ENCODE results near the gene UBXN1. TPM values are rescaled to one million over a fixed set of nuclear protein-coding genes. Genes with fewer than 3 reads are reported as not detected.

Gene UBXN1
- total RNA-seq, 1 experiment from 2014 or later: 135 TPM

DNA sequence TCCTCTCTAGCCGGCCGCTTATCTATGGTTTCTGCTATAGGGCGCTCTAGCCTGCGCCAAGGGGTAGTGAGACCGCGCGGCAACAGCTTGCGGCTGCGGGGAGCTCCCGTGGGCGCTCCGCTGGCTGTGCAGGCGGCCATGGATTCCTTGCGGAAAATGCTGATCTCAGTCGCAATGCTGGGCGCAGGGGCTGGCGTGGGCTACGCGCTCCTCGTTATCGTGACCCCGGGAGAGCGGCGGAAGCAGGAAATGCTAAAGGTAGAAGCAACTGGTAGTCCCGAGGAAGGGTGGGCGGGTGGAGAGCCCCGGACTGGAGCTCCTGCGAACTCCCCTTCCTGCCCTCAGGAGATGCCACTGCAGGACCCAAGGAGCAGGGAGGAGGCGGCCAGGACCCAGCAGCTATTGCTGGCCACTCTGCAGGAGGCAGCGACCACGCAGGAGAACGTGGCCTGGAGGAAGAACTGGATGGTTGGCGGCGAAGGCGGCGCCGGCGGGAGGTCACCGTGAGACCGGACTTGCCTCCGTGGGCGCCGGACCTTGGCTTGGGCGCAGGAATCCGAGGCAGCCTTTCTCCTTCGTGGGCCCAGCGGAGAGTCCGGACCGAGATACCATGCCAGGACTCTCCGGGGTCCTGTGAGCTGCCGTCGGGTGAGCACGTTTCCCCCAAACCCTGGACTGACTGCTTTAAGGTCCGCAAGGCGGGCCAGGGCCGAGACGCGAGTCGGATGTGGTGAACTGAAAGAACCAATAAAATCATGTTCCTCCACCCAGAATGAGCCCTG is 7.1 kb downstream of the UBXN1 start, which contains the start of the genes LBHD1 and UQCC3 (continued):
- TF ChIP-seq NR2C2 (CRISPR knock-in tag; IDR thresholded peaks at IDR 0.05) (no peak), FOXK1 (CRISPR knock-in tag; IDR thresholded peaks at IDR 0.05) (peak; percentile 82), KAT7 (CRISPR knock-in tag; IDR thresholded peaks at IDR 0.05; ENCODE audit: borderline replicate concordance) (peak; percentile 72; the same call in 1 of the 2 replicates), MYBL2 (CRISPR knock-in tag; IDR thresholded peaks at IDR 0.05) (peak; percentile 87), ZNF263 (CRISPR knock-in tag; IDR thresholded peaks at IDR 0.05; ENCODE audit: low read depth) (no peak), CREM (CRISPR knock-in tag; IDR thresholded peaks at IDR 0.05) (no peak; the same call in 1 of the 2 replicates), ZNF232 (CRISPR knock-in tag; IDR thresholded peaks at IDR 0.05) (peak; percentile 64; the same call in 1 of the 2 replicates), FOXP1 (CRISPR knock-in tag; IDR thresholded peaks at IDR 0.05; ENCODE audit: borderline replicate concordance) (peak; percentile 96), NFATC4 (CRISPR knock-in tag; IDR thresholded peaks at IDR 0.05) (no peak), SMAD3 (CRISPR knock-in tag; IDR thresholded peaks at IDR 0.05; ENCODE audit: borderline replicate concordance) (no peak; the same call in 1 of the 2 replicates), OVOL2 (CRISPR knock-in tag; IDR thresholded peaks at IDR 0.05; ENCODE audit: borderline replicate concordance) (no peak), NR3C1 (CRISPR knock-in tag; conservative IDR thresholded peaks at IDR 0.05; ENCODE audit: low read depth) (no peak), ETV6 (CRISPR knock-in tag; IDR thresholded peaks at IDR 0.05) (peak; percentile 67), ZNF416 (CRISPR knock-in tag; IDR thresholded peaks at IDR 0.05) (no peak), ZNF138 (CRISPR knock-in tag; conservative IDR thresholded peaks at IDR 0.05) (no peak), ZNF423 (CRISPR knock-in tag; IDR thresholded peaks at IDR 0.05) (no peak), ZNF396 (CRISPR knock-in tag; IDR thresholded peaks at IDR 0.05; ENCODE audit: borderline replicate concordance) (no peak)
- TF ChIP-seq, protein P1, sequence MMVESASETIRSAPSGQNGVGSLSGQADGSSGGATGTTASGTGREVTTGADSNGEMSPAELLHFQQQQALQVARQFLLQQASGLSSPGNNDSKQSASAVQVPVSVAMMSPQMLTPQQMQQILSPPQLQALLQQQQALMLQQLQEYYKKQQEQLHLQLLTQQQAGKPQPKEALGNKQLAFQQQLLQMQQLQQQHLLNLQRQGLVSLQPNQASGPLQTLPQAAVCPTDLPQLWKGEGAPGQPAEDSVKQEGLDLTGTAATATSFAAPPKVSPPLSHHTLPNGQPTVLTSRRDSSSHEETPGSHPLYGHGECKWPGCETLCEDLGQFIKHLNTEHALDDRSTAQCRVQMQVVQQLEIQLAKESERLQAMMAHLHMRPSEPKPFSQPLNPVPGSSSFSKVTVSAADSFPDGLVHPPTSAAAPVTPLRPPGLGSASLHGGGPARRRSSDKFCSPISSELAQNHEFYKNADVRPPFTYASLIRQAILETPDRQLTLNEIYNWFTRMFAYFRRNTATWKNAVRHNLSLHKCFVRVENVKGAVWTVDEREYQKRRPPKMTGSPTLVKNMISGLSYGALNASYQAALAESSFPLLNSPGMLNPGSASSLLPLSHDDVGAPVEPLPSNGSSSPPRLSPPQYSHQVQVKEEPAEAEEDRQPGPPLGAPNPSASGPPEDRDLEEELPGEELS (CRISPR knock-in tag; IDR thresholded peaks at IDR 0.05): peak; percentile 41
- TF ChIP-seq, protein P2, sequence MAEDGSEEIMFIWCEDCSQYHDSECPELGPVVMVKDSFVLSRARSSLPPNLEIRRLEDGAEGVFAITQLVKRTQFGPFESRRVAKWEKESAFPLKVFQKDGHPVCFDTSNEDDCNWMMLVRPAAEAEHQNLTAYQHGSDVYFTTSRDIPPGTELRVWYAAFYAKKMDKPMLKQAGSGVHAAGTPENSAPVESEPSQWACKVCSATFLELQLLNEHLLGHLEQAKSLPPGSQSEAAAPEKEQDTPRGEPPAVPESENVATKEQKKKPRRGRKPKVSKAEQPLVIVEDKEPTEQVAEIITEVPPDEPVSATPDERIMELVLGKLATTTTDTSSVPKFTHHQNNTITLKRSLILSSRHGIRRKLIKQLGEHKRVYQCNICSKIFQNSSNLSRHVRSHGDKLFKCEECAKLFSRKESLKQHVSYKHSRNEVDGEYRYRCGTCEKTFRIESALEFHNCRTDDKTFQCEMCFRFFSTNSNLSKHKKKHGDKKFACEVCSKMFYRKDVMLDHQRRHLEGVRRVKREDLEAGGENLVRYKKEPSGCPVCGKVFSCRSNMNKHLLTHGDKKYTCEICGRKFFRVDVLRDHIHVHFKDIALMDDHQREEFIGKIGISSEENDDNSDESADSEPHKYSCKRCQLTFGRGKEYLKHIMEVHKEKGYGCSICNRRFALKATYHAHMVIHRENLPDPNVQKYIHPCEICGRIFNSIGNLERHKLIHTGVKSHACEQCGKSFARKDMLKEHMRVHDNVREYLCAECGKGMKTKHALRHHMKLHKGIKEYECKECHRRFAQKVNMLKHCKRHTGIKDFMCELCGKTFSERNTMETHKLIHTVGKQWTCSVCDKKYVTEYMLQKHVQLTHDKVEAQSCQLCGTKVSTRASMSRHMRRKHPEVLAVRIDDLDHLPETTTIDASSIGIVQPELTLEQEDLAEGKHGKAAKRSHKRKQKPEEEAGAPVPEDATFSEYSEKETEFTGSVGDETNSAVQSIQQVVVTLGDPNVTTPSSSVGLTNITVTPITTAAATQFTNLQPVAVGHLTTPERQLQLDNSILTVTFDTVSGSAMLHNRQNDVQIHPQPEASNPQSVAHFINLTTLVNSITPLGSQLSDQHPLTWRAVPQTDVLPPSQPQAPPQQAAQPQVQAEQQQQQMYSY (CRISPR knock-in tag; IDR thresholded peaks at IDR 0.05): 0 out of 2 replicates have a peak, but pooled peaks have one; percentile 34
- TF ChIP-seq, protein P3, sequence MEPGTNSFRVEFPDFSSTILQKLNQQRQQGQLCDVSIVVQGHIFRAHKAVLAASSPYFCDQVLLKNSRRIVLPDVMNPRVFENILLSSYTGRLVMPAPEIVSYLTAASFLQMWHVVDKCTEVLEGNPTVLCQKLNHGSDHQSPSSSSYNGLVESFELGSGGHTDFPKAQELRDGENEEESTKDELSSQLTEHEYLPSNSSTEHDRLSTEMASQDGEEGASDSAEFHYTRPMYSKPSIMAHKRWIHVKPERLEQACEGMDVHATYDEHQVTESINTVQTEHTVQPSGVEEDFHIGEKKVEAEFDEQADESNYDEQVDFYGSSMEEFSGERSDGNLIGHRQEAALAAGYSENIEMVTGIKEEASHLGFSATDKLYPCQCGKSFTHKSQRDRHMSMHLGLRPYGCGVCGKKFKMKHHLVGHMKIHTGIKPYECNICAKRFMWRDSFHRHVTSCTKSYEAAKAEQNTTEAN (CRISPR knock-in tag; IDR thresholded peaks at IDR 0.05): peak; percentile 82
- TF ChIP-seq, protein P4, sequence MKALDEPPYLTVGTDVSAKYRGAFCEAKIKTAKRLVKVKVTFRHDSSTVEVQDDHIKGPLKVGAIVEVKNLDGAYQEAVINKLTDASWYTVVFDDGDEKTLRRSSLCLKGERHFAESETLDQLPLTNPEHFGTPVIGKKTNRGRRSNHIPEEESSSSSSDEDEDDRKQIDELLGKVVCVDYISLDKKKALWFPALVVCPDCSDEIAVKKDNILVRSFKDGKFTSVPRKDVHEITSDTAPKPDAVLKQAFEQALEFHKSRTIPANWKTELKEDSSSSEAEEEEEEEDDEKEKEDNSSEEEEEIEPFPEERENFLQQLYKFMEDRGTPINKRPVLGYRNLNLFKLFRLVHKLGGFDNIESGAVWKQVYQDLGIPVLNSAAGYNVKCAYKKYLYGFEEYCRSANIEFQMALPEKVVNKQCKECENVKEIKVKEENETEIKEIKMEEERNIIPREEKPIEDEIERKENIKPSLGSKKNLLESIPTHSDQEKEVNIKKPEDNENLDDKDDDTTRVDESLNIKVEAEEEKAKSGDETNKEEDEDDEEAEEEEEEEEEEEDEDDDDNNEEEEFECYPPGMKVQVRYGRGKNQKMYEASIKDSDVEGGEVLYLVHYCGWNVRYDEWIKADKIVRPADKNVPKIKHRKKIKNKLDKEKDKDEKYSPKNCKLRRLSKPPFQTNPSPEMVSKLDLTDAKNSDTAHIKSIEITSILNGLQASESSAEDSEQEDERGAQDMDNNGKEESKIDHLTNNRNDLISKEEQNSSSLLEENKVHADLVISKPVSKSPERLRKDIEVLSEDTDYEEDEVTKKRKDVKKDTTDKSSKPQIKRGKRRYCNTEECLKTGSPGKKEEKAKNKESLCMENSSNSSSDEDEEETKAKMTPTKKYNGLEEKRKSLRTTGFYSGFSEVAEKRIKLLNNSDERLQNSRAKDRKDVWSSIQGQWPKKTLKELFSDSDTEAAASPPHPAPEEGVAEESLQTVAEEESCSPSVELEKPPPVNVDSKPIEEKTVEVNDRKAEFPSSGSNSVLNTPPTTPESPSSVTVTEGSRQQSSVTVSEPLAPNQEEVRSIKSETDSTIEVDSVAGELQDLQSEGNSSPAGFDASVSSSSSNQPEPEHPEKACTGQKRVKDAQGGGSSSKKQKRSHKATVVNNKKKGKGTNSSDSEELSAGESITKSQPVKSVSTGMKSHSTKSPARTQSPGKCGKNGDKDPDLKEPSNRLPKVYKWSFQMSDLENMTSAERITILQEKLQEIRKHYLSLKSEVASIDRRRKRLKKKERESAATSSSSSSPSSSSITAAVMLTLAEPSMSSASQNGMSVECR (CRISPR knock-in tag; IDR thresholded peaks at IDR 0.05; ENCODE audit: borderline replicate concordance): 0 out of 2 replicates have a peak, but pooled peaks have one; percentile 22
- TF ChIP-seq, protein P5, sequence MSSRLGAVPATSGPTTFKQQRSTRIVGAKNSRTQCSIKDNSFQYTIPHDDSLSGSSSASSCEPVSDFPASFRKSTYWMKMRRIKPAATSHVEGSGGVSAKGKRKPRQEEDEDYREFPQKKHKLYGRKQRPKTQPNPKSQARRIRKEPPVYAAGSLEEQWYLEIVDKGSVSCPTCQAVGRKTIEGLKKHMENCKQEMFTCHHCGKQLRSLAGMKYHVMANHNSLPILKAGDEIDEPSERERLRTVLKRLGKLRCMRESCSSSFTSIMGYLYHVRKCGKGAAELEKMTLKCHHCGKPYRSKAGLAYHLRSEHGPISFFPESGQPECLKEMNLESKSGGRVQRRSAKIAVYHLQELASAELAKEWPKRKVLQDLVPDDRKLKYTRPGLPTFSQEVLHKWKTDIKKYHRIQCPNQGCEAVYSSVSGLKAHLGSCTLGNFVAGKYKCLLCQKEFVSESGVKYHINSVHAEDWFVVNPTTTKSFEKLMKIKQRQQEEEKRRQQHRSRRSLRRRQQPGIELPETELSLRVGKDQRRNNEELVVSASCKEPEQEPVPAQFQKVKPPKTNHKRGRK (CRISPR knock-in tag; IDR thresholded peaks at IDR 0.05; ENCODE audit: borderline replicate concordance): no peak
- TF ChIP-seq, protein P6, sequence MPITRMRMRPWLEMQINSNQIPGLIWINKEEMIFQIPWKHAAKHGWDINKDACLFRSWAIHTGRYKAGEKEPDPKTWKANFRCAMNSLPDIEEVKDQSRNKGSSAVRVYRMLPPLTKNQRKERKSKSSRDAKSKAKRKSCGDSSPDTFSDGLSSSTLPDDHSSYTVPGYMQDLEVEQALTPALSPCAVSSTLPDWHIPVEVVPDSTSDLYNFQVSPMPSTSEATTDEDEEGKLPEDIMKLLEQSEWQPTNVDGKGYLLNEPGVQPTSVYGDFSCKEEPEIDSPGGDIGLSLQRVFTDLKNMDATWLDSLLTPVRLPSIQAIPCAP (CRISPR knock-in tag; IDR thresholded peaks at IDR 0.05): peak; percentile 61
- TF ChIP-seq, protein P7, sequence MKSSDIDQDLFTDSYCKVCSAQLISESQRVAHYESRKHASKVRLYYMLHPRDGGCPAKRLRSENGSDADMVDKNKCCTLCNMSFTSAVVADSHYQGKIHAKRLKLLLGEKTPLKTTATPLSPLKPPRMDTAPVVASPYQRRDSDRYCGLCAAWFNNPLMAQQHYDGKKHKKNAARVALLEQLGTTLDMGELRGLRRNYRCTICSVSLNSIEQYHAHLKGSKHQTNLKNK (CRISPR knock-in tag; IDR thresholded peaks at IDR 0.05): no peak
